ENCODE measurements around the gene NUMBL. TPM values are rescaled to one million over a fixed set of nuclear protein-coding genes. Genes with fewer than 3 reads are reported as not detected.

Gene NUMBL
- total RNA-seq, 2 donors from 2014 or later = 5.7 to 7.5 TPM

DNA sequence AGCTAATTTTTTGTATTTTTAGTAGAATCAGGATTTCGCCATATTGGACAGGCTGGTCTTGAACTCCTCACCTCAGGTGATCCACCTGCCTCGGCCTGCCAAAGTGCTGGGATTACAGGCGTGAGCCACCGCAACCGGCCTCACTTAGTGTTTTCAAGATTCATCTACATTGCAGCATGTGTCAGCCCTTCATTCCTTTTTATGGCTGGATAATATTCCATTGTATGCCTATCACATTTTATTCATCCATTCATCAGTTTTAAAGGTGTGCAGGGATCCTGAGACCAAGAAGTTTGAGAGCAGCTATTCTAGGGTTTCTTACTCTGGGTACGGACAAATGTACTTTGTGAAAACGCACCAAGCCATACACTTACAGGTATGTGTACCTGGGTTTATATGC is 17.2 kb upstream of the NUMBL start:
- no peaks in the 10 kb centered on the region for H3K27me3 Mint-ChIP-seq
- H3K4me1 Mint-ChIP-seq = peaks cover 11% of the 10 kb centered on the region
- H3K4me3 Mint-ChIP-seq = no peak overlapping the region
- DNase-seq (no peak), ATAC-seq (no peak)
- H3K27ac Mint-ChIP-seq = no peak overlapping the region
- H3K36me3 Mint-ChIP-seq (ENCODE audit: low read depth) = peaks cover 16% of the 10 kb centered on the region
- H3K9me3 ChIP-seq (ENCODE audit: control insufficient read depth, low read length, poor library complexity, severe bottlenecking) = no peaks in the 10 kb centered on the region

DNA sequence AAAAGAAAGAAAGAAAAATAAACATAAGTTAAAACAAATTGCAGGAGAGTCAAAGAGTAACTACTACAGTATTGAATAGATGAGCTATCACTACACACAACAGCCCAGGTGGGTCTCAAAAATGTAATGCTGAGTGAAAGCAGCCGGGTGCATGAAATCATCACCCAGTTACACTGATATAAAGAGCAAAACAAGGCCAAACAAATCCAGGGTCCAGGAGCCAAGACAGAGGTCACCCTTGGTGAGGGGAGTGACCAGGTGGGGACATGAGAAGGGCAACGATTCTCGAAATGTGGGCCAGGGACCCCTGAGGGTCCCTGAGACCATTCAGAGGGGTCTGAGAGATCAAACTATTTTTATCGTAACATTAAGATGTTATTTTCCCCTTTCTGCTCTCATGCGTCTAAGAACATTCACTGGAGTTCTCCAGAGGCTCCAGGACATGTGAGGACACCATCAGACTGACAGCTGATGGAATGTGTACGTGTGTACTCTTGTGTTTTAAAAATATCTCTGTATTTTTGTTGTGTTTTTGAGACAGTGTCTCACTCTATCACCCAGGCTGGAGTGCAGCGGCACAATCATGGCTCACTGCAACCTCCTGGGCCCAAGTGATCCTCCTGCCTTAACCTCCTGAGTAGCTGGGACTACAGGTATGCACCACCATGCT is 15.6 kb upstream of the NUMBL start:
- peaks cover 15% of the 10 kb centered on the region for H3K36me3 Mint-ChIP-seq (ENCODE audit: low read depth)
- H3K27ac Mint-ChIP-seq = peak overlapping the region; percentile 63
- ATAC-seq = no peak
- no peaks in the 10 kb centered on the region for H3K9me3 ChIP-seq (ENCODE audit: control insufficient read depth, low read length, poor library complexity, severe bottlenecking)
- H3K27me3 Mint-ChIP-seq = no peaks in the 10 kb centered on the region
- no peak for DNase-seq
- peaks cover 5% of the 10 kb centered on the region for H3K4me1 Mint-ChIP-seq
- no peak overlapping the region for H3K4me3 Mint-ChIP-seq

DNA sequence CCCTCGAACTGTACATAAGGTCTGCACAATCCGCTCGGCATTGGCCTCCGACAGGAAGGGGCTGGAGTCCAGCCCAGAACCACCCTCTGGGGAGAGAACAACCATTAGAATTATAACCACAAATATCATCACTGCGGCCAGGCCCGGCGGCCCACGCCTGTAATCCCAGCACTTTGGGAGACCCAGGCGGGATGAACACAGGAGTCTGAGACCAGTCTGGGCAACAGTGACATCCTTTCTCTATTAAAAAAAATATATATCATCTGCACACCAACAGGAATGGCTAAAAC is 14.9 kb upstream of the NUMBL start:
- H3K36me3 Mint-ChIP-seq (ENCODE audit: low read depth) = peaks cover 15% of the 10 kb centered on the region
- ATAC-seq = no peak
- no peak overlapping the region for H3K4me3 Mint-ChIP-seq

DNA sequence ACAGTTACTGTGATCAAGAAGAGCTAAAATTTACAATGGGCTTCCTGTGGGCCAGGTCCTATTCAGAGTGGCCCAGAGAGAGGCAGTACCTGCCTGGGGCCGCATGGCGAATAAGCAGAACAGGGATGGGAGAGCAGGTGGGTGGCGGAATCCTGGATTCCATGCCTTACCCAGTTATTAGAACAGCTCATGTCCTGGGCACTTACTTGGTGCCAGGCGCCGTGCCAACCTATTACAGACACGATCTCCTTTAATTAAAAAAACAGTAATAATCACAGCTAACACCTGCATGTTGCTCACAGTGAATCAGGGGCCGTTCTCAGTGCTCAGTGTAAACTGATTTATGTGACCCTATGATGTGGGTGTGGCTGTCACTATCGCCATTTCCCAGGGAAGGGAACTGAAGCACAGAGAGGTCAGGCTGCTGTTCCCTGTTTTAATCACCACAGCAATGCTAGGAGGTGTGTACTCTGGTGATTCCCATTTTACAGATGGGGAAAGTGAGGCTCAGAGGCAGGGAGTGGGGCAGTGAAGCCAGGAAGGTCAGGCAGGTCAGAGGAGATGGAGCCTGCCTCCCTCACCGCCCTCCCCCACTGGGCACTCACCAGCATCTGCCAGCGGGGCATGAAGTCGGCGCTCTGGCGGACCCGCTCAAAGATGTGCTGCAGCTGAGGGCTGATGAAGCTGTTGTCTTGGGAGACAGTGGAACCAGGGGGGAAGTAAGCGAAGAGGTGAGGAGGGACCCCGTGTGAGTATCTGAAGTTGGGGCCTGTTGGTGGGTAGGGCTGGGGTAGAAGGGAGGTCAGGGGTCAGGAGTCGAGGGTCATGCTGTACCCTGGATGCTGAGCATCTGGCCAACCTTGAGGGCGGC is 14.3 kb upstream of the NUMBL start:
- Mint-ChIP-seq H3K27ac (no peak overlapping the region), H3K36me3 (ENCODE audit: low read depth) (peaks cover 15% of the 10 kb centered on the region), H3K27me3 (no peaks in the 10 kb centered on the region), H3K4me3 (no peak overlapping the region), H3K4me1 (peaks cover 5% of the 10 kb centered on the region)
- DNase-seq = no peak
- no peaks in the 10 kb centered on the region for H3K9me3 ChIP-seq (ENCODE audit: control insufficient read depth, low read length, poor library complexity, severe bottlenecking)
- ATAC-seq = no peak

More for the DNA sequence above, 14.9 kb upstream of the NUMBL start:
- no peaks in the 10 kb centered on the region for H3K27me3 Mint-ChIP-seq
- no peaks in the 10 kb centered on the region for H3K9me3 ChIP-seq (ENCODE audit: control insufficient read depth, low read length, poor library complexity, severe bottlenecking)
- H3K27ac Mint-ChIP-seq = peak overlapping the region; percentile 63
- peaks cover 5% of the 10 kb centered on the region for H3K4me1 Mint-ChIP-seq
- no peak for DNase-seq

DNA sequence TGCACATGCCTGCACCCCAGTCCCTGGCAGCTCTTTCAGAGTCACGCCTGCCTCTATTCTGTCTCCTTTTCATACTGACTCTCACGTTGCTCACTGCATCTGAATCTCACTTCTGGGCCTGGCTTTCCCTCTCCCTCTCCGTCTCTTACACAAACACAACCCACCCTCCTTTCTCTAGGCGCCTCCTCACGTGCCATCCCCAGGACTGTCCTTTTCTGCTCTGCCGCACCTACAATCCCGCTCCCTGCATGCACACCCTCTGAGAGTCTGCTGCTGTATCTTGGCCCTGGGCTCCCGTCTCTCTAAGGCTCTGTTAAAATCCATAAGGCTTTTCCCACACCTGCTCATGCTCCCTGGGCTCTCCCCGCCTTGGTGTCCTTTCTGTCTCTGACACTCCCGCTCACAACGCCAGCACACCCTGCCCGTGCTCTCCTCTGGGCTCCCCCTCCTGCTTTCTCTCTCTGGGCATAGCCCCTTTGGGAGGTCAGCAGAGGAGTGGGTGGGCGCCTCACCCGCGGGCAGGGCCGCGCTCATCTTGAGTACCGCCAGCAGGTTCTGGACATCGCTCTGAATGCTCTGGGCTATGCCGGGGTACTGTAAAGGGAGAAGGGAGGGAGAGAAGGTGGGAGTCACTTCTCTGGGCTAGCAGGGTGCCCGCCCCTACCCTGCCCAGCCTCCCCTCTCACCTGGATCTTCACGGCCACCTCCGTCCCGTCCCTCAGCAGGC is 12.7 kb upstream of the NUMBL start:
- Mint-ChIP-seq H3K27ac (peak overlapping the region; percentile 22), H3K4me1 (peaks cover 5% of the 10 kb centered on the region), H3K27me3 (no peaks in the 10 kb centered on the region), H3K4me3 (no peak overlapping the region), H3K36me3 (ENCODE audit: low read depth) (peaks cover 13% of the 10 kb centered on the region)
- ATAC-seq = no peak
- H3K9me3 ChIP-seq (ENCODE audit: control insufficient read depth, low read length, poor library complexity, severe bottlenecking) = no peaks in the 10 kb centered on the region
- no peak for DNase-seq

DNA sequence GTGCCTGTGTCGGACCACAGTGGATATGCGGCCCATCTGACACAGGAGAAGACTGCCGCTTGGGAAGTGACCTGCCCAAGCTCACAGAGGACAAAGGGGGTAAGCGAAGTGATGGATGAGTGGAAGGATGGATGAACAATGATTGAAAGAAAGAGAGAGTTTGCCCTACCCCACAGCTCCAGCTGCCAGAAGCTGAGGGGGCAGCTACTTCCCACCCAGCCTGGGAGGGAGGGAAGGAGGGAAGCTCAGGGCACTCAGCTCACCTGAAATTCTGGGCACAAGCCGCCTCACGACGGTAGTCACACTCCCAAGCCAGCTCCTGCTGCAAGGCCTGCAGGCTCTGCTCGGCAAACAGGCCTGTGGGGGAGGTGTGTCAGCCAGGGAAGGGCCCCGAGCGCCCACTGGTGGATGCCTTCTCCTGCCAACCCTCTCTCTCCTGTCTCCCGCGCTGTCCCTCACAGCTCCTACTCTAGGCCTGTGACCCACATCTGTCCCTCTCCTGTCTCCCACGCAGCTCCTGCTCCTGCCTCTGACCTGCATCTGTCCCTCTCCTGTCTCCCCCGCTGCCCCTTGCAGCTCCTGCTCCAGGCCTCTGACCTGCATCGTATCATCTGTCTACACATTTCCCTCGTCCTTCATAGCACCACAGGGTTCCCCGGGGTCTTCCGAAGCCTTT is 12.0 kb upstream of the NUMBL start:
- H3K4me3 Mint-ChIP-seq = no peak overlapping the region
- H3K27ac Mint-ChIP-seq = peak overlapping the region; percentile 22
- H3K4me1 Mint-ChIP-seq = peaks cover 5% of the 10 kb centered on the region
- H3K9me3 ChIP-seq (ENCODE audit: control insufficient read depth, low read length, poor library complexity, severe bottlenecking) = no peaks in the 10 kb centered on the region
- H3K36me3 Mint-ChIP-seq (ENCODE audit: low read depth) = peaks cover 13% of the 10 kb centered on the region
- ATAC-seq (no peak), DNase-seq (no peak)
- H3K27me3 Mint-ChIP-seq = no peaks in the 10 kb centered on the region

DNA sequence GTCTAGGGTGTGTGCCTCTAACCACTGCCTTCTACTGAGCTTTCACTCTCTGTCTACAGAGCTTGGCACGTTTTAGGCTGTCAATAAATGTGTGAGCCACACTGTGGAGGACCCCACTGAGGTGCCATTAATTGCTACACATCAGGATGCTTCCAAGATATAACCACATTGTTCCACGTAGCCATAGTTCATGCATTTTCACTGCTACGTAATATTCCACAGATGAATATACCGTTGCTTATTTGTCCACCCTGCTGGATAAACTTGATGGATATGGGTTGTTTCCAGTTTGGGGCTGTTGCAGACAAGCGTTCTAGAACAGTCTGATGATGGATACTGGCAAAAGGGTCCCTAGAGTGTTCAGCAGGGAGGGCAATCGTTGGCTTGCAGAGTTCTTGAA is 11.3 kb upstream of the NUMBL start:
- Mint-ChIP-seq H3K4me1 (peaks cover 5% of the 10 kb centered on the region), H3K36me3 (ENCODE audit: low read depth) (peaks cover 13% of the 10 kb centered on the region), H3K27ac (peak overlapping the region; percentile 22), H3K27me3 (no peaks in the 10 kb centered on the region), H3K4me3 (no peak overlapping the region)
- DNase-seq (no peak), ATAC-seq (no peak)
- no peaks in the 10 kb centered on the region for H3K9me3 ChIP-seq (ENCODE audit: control insufficient read depth, low read length, poor library complexity, severe bottlenecking)

DNA sequence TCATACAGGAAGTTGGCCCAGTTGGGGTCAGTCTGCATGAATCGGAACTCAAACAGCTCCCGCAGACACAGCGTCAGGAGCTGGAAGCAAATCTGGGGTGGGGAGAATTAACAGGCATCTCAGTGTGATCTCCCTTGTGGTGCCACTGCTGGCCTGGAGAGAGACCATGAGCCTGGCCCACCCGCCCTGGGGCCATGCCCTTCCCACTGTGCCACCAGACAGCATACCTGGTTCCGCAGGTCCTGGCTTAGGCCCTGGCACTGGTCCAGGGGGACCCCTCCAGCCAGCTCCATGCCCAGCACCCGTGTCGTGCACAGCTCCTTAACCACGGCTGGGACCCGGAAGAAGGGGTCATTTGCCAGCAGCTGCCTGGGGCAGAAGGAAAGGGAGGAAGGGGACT is 9.6 kb upstream of the NUMBL start:
- no peaks in the 10 kb centered on the region for H3K27me3 Mint-ChIP-seq
- no peak for DNase-seq
- H3K36me3 Mint-ChIP-seq (ENCODE audit: low read depth) = peaks cover 13% of the 10 kb centered on the region
- no peak overlapping the region for H3K4me3 Mint-ChIP-seq
- no peaks in the 10 kb centered on the region for H3K9me3 ChIP-seq (ENCODE audit: control insufficient read depth, low read length, poor library complexity, severe bottlenecking)
- no peak for ATAC-seq
- H3K4me1 Mint-ChIP-seq = peaks cover 5% of the 10 kb centered on the region
- no peak overlapping the region for H3K27ac Mint-ChIP-seq

DNA sequence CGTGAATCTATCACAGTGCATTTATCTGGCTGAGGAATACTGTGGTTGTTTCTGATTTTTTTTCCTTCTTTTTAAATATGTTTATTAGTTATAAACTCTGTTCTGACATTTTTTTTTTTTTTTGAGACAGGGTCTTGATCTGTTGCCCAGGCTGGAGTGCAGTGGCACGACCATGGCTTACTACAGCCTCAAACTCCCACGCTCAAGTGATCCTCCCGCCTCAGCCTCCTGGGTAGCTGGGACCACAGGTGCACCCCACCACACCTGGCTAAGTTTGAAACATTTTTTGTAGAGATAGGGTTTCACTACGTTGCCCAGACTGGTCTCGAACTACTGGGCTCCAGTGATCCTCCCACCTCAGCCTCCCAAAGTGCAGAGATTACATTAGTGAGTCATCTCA is 6.6 kb upstream of the NUMBL start:
- H3K36me3 Mint-ChIP-seq (ENCODE audit: low read depth) = peaks cover under 1% of the 10 kb centered on the region
- H3K27ac Mint-ChIP-seq = no peak overlapping the region
- no peak for DNase-seq
- ATAC-seq = no peak
- no peak overlapping the region for H3K4me3 Mint-ChIP-seq
- peaks cover 2% of the 10 kb centered on the region for H3K4me1 Mint-ChIP-seq
- no peaks in the 10 kb centered on the region for H3K9me3 ChIP-seq (ENCODE audit: control insufficient read depth, low read length, poor library complexity, severe bottlenecking)
- no peaks in the 10 kb centered on the region for H3K27me3 Mint-ChIP-seq

DNA sequence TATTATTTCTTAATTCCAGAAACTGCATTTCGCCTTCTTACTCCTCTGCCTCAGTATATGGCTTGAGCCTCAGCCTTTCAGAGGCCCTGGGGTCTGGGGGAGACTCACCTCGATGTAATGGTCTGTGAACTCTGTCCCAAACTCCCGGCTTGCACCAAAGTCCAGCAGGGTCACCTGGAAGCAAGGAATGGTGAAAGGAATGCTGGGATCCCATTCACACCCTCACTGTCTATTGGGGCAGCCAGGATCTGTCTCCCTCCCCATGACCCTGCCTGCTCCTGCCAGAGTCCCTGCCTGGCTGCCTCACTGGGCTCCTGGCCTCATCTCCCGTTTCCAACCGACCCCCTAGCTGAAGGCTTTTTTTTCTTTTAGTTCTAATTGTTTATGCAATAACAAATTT is 5.4 kb upstream of the NUMBL start:
- peaks cover 5% of the 10 kb centered on the region for H3K4me1 Mint-ChIP-seq
- no peaks in the 10 kb centered on the region for H3K27me3 Mint-ChIP-seq
- no peaks in the 10 kb centered on the region for H3K36me3 Mint-ChIP-seq (ENCODE audit: low read depth)
- no peak for ATAC-seq
- H3K9me3 ChIP-seq (ENCODE audit: control insufficient read depth, low read length, poor library complexity, severe bottlenecking) = no peaks in the 10 kb centered on the region
- H3K27ac Mint-ChIP-seq = no peak overlapping the region
- no peak overlapping the region for H3K4me3 Mint-ChIP-seq
- DNase-seq = no peak

DNA sequence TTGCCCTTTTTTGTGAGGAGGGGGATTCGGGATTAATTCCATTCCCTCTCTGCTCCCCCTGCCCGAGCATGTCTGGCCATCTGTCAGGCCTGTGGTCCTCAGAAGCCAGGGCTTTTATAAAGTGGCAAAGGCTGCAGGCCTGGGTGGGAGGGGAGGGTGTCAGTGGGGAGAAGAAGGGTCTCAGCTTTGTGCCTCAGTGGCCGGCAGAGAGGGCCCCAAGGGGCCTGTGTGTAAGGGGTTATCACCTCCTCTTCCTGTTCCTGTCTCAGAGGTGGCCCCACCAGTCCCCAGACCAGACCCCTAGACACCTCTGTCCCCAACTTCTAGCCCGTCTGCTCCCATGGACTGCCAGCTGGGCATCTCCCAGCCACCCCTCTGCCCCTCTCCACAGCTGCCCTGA is 3.4 kb upstream of the NUMBL start:
- Mint-ChIP-seq H3K27ac (no peak overlapping the region), H3K36me3 (ENCODE audit: low read depth) (no peaks in the 10 kb centered on the region), H3K4me1 (peaks cover 8% of the 10 kb centered on the region), H3K4me3 (no peak overlapping the region), H3K27me3 (no peaks in the 10 kb centered on the region)
- no peaks in the 10 kb centered on the region for H3K9me3 ChIP-seq (ENCODE audit: control insufficient read depth, low read length, poor library complexity, severe bottlenecking)
- no peak for DNase-seq
- ATAC-seq = no peak

DNA sequence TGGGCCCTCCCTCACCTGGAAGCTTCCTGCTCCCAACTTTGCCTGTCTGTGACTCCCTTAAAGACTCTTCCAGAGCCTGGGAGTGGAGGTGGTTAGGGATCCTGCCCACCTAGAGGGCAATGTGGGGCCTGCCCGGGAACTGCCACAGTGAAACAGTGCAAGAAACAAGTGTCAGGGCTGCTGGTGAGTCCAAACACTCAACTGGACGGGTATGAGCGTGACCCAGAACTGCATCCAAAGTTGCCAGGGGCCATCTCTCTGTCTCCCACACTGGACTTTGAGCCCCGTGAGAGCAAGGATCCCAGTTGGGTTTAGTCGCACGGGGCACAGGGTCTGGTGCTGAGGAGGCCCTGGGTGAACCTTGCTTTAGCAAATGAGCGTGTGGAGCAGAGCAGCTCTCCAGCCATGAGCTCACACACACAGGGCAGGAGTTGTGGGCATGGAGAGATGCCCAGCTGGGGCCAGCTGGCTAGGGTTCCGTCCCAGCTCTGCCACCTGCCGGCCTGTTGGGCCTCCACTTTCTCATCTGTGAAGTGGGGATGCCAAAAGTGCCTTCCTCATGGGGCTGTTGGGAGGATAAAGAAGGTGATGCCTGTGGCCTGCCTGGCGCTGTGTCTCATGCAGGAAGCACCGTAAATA is 2.8 kb upstream of the NUMBL start:
- Mint-ChIP-seq H3K27me3 (no peaks in the 10 kb centered on the region), H3K27ac (no peak overlapping the region)

DNA sequence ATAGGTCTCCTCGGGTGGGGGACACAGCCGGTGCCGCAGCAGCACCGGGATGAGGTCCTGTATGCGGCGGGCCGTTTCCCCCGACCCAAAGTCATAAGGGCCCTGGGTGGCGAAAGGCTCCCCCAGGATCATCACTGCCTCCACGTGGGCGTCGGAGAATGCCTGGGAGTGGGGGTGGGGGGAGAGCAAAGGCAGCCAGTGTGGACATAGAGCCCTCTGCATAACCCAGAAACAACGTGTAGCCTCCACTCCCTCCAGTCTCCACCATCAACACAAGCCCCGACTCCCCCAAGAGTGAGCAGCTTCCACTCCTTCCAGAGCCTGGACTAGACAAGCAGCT is 1.7 kb upstream of the NUMBL start:
- Mint-ChIP-seq H3K4me1 (peaks cover 8% of the 10 kb centered on the region), H3K27ac (no peak overlapping the region)

More for the DNA sequence above, 2.8 kb upstream of the NUMBL start:
- Mint-ChIP-seq H3K36me3 (ENCODE audit: low read depth) (no peaks in the 10 kb centered on the region), H3K4me1 (peaks cover 8% of the 10 kb centered on the region), H3K4me3 (no peak overlapping the region)
- no peak for DNase-seq
- no peak for ATAC-seq
- no peaks in the 10 kb centered on the region for H3K9me3 ChIP-seq (ENCODE audit: control insufficient read depth, low read length, poor library complexity, severe bottlenecking)

More for the DNA sequence above, 1.7 kb upstream of the NUMBL start:
- no peaks in the 10 kb centered on the region for H3K36me3 Mint-ChIP-seq (ENCODE audit: low read depth)
- DNase-seq (no peak), ATAC-seq (no peak)
- no peaks in the 10 kb centered on the region for H3K9me3 ChIP-seq (ENCODE audit: control insufficient read depth, low read length, poor library complexity, severe bottlenecking)
- H3K4me3 Mint-ChIP-seq = peak overlapping the region; percentile 15
- no peaks in the 10 kb centered on the region for H3K27me3 Mint-ChIP-seq
